ENCODE measurements around the gene HLA-C.
"Not testable (repeated sequence)": the region's sequence is repeated elsewhere in the genome, so short reads cannot be mapped to it uniquely, and the experiment has no call there.

HLA-C gene

GRCh38 chr6:31289788-31290187 lies 17.9 kb upstream of the HLA-C start:
- H3K4me3 ChIP-seq (ENCODE audit: low read length) = no peak overlapping the region
- no peak for TF ChIP-seq ZNF274 (IDR thresholded peaks at IDR 0.05; ENCODE audit: low read depth, low read length)

- no peak for TF ChIP-seq ZNF274 (IDR thresholded peaks at IDR 0.05; ENCODE audit: low read depth, low read length)
- no peak overlapping the region for H3K4me3 ChIP-seq (ENCODE audit: low read length)
Measured at GRCh38 chr6:31287619-31288018, 15.7 kb upstream of the HLA-C start.

DNA sequence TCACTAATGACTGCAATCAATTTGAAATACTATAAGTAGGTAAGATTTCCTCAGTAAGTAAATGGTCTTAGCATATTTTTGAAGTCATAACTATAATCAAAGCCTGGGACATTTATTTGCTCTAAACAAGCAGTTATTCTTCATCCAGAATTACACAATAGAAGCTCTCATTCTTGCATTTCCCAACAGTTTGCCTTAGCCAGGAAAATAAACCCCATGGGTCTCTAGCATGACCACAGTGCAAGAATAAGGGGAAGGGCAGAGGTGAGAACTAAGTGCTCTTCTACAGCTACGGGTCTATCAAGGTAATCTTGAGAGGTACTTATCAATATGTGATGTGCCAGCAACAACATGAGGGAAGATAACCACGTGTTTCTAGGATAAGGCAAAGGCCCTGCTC lies 14.1 kb upstream of the HLA-C start:
- no peak for TF ChIP-seq ZNF274 (IDR thresholded peaks at IDR 0.05; ENCODE audit: low read depth, low read length)
- H3K4me3 ChIP-seq (ENCODE audit: low read length) = no peak overlapping the region

GRCh38 chr6:31285486-31285885 lies 13.6 kb upstream of the HLA-C start:
- TF ChIP-seq ZNF274 (IDR thresholded peaks at IDR 0.05; ENCODE audit: low read depth, low read length) = no peak
- H3K4me3 ChIP-seq (ENCODE audit: low read length) = no peak overlapping the region

DNA sequence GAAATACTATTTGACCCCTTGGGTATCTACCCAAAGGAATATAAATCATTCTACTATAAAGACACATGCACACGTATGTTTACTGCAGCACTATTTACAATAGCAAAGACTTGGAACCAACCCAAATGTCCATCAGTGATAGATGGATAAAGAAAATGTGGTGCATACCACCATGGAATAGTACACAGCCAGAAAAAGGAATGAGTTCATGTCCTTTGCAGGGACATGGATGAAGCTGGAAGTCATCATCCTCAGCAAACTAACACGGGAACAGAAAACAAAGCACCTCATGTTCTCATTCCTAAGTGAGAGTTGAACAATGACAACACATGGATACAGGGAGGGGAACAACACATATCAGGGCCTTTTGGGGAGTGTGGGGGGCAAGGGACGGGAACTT lies 7.8 kb upstream of the HLA-C start:
- not testable (repeated sequence) for H3K4me3 ChIP-seq (ENCODE audit: low read length)

DNA sequence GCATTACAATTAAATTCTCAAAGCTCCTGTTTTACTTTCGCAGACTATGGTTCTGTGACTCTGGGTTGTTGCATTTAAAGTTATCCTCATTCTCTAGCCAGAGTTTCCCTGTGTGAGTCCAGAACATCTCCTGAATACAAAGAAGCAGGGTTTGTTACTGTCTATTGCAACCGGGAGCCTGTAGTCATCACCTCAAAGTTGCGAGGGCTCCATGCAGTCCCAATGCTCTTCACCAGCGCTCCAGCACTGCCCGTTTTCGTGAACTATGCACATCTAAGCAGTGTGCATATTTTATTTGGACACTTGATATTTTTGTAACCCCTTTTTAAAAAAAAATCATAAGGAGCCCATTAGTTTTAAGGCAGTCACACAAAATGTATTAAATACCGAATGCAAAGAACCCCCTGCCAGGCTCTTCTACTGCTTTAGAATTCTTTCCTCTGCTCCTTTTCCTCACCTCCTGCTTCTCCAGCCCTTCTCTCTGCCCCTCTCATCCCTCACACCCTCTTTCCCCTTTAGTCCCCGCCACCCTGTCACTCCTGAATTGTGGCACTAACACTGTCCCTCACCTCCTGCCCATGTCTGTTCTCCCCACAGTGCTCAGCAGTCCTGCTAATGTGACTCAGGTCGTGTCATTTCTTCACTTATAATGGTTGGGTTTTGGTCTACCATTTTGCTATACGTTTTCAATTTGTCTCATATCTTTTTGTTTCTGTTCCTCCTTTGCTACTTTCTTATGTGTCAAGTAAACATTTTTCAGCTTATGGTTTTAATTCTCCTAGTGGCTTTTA lies 1.1 kb upstream of the HLA-C start:
- TF ChIP-seq ZNF274 (IDR thresholded peaks at IDR 0.05; ENCODE audit: low read depth, low read length) = no peak
- peak overlapping the region; percentile 83 for H3K4me3 ChIP-seq (ENCODE audit: low read length)

GRCh38 chr6:31272436-31272835 lies 544 bp upstream of the HLA-C start:
- peak overlapping the region; percentile 83 for H3K4me3 ChIP-seq (ENCODE audit: low read length)
- no peak for TF ChIP-seq ZNF274 (IDR thresholded peaks at IDR 0.05; ENCODE audit: low read depth, low read length)

GRCh38 chr6:31270788-31271640 lies 878 bp downstream of the HLA-C start:
- TF ChIP-seq ZNF274 (IDR thresholded peaks at IDR 0.05; ENCODE audit: low read depth, low read length) = no peak
- H3K4me3 ChIP-seq (ENCODE audit: low read length) = peak overlapping the region; percentile 97

DNA sequence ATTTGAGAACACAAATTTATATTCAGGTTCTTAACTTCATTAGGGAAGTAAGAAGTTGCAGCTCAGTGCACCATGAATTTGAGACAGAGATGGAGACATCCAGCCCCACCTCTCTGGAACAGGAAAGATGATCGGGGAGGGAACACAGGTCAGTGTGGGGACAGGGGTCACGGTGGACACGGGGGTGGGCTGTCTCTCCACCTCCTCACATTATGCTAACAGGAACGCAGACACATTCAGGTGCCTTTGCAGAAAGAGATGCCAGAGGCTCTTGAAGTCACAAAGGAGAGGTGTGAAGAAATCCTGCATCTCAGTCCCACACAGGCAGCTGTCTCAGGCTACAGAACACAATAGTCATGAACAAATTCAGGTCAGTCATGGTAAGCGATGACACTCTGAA lies 3.1 kb downstream of the HLA-C start:
- no peak for TF ChIP-seq ZNF274 (IDR thresholded peaks at IDR 0.05; ENCODE audit: low read depth, low read length)
- H3K4me3 ChIP-seq (ENCODE audit: low read length) = no peak overlapping the region

DNA sequence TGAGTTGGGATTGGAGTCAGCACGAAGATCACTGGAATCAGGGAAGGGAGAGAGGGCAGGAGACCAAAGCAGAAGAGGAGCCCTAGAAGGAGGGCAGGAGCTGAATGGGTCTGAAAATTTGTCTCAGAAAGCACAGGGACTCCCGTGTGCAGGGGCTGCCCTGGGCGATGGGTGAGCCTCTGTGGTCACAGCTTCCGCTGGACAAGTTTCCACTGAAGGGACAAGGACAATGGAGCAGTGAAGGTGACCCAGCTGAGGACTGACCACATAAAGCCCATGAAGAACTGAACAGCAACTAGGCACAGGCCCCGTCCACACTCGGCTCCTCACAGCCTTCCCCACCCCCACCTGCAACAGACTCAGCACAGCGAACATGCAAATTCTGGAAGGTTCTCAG lies 3.5 kb downstream of the HLA-C start:
- no peak overlapping the region for H3K4me3 ChIP-seq (ENCODE audit: low read length)
- no peak for TF ChIP-seq ZNF274 (IDR thresholded peaks at IDR 0.05; ENCODE audit: low read depth, low read length)

GRCh38 chr6:31267651-31268368 lies 4.1 kb downstream of the HLA-C start:
- no peak for TF ChIP-seq ZNF274 (IDR thresholded peaks at IDR 0.05; ENCODE audit: low read depth, low read length)
- no peak overlapping the region for H3K4me3 ChIP-seq (ENCODE audit: low read length)

DNA sequence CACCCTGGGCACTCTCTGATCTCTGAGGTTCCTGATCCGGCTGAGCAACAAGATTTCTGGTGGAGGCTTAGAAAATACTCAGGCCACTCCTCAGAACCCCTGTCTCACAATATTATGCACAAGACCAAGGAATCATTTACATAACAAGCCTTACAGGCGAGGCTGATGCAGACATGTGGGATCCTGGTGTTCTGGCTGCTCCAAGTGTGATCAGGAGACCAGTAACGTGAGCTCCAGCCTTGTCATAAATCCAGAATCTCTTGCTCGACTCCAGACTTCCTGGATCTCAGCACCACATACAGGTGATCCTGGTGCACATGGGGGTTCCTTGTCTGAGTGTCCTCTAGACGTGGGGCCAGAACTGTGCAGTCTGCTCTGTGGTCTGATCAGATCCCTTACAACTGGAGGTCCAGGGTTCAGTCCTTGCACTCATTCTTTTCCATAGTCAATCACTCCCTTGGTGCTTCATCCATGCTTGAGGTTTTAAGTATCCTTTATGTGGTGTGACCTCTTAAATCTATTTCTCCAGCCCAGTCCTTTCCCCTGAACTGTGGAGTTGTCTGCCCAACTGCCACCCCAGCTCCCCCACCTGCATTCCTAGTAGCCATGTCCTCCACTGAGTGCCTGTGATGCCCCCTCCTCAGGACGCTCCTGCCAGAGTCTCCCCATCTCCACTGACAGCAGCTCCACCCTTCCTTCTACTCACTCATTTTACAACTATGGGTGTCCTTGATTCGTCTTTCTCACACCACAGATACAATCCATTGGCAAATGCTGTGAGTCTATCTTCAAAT lies 5.1 kb downstream of the HLA-C start:
- H3K4me3 ChIP-seq (ENCODE audit: low read length) = no peak overlapping the region
- TF ChIP-seq ZNF274 (IDR thresholded peaks at IDR 0.05; ENCODE audit: low read depth, low read length) = no peak

GRCh38 chr6:31265926-31266325 lies 6.0 kb downstream of the HLA-C start:
- TF ChIP-seq ZNF274 (IDR thresholded peaks at IDR 0.05; ENCODE audit: low read depth, low read length) = no peak
- H3K4me3 ChIP-seq (ENCODE audit: low read length) = no peak overlapping the region

GRCh38 chr6:31263346-31263933 lies 8.5 kb downstream of the HLA-C start:
- not testable (repeated sequence) for H3K4me3 ChIP-seq (ENCODE audit: low read length)

DNA sequence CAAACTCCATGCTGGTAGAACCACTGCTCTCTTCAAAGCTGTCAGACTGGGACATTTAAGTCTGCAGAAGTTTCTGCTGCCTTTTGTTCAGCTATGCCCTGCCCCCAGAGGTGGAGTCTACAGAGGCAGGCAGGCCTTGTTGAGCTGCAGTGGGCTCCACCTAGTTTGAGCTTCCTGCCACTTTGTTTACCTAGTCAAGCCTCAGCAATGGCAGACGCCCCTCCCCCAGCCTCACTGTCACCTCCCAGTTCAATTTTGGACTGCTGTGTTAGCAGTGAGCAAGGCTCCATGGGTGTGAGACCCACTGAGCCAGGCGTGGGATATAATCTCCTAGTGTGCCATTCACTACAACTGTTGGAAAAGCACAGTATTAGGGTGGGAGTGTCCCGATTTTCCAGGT lies 11.9 kb downstream of the HLA-C start:
- not testable (repeated sequence) for H3K4me3 ChIP-seq (ENCODE audit: low read length)
